PC-9 (cell line): ENCODE results near the gene CMIP.
"Not testable (repeated sequence)": the region's sequence is repeated elsewhere in the genome, so short reads cannot be mapped to it uniquely, and the experiment has no call there.

Source experiments
- EZH2 ChIP-seq: fragments of 200-600 bp; sonication (generic); IDR thresholded peaks from 2 replicates; pipeline ENCODE4 v1.8.0; 2017; ENCODE audit warnings: antibody characterized with exemption, low read depth
- TF ChIP-seq, protein P1 (sequence below): fragments of 200-600 bp; sonication (generic); conservative IDR thresholded peaks from 2 replicates; pipeline ENCODE4 v1.6.1; 2017; ENCODE audit warnings: mixed run types, antibody characterized with exemption, mild to moderate bottlenecking, moderate library complexity

- TF ChIP-seq, protein P1, sequence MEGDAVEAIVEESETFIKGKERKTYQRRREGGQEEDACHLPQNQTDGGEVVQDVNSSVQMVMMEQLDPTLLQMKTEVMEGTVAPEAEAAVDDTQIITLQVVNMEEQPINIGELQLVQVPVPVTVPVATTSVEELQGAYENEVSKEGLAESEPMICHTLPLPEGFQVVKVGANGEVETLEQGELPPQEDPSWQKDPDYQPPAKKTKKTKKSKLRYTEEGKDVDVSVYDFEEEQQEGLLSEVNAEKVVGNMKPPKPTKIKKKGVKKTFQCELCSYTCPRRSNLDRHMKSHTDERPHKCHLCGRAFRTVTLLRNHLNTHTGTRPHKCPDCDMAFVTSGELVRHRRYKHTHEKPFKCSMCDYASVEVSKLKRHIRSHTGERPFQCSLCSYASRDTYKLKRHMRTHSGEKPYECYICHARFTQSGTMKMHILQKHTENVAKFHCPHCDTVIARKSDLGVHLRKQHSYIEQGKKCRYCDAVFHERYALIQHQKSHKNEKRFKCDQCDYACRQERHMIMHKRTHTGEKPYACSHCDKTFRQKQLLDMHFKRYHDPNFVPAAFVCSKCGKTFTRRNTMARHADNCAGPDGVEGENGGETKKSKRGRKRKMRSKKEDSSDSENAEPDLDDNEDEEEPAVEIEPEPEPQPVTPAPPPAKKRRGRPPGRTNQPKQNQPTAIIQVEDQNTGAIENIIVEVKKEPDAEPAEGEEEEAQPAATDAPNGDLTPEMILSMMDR: not testable (repeated sequence)
- not testable (repeated sequence) for TF ChIP-seq EZH2
These were observed 80.3 kb downstream of the CMIP start for GRCh38 chr16:81524885-81525284.
